Measurements from ENCODE around the gene FAM171A2.
"Not testable (repeated sequence)": the region's sequence is repeated elsewhere in the genome, so short reads cannot be mapped to it uniquely, and the experiment has no call there.

- TF ChIP-seq, protein P1, sequence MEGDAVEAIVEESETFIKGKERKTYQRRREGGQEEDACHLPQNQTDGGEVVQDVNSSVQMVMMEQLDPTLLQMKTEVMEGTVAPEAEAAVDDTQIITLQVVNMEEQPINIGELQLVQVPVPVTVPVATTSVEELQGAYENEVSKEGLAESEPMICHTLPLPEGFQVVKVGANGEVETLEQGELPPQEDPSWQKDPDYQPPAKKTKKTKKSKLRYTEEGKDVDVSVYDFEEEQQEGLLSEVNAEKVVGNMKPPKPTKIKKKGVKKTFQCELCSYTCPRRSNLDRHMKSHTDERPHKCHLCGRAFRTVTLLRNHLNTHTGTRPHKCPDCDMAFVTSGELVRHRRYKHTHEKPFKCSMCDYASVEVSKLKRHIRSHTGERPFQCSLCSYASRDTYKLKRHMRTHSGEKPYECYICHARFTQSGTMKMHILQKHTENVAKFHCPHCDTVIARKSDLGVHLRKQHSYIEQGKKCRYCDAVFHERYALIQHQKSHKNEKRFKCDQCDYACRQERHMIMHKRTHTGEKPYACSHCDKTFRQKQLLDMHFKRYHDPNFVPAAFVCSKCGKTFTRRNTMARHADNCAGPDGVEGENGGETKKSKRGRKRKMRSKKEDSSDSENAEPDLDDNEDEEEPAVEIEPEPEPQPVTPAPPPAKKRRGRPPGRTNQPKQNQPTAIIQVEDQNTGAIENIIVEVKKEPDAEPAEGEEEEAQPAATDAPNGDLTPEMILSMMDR (IDR thresholded peaks at IDR 0.05): not testable (repeated sequence)
- TF ChIP-seq POLR2A (IDR thresholded peaks at IDR 0.05): not testable (repeated sequence)
These were observed 33.4 kb downstream of the FAM171A2 start for GRCh38 chr17:44330263-44330662.
